ENCODE results near the gene PRKAG2.

GRCh38 chr7:151827620-151828019, 49.3 kb downstream of the PRKAG2 start:
- TF ChIP-seq CTCF (IDR thresholded peaks at IDR 0.05) (no peak), POLR2A (IDR thresholded peaks at IDR 0.05) (no peak)
